ENCODE measurements around the gene NCF4. TPM values are rescaled to one million over a fixed set of nuclear protein-coding genes. Genes with fewer than 3 reads are reported as not detected.

Gene NCF4
- total and polyA plus RNA-seq, 2 of the 4 experiments (the other 2 are of a cell fraction) = not detected

DNA sequence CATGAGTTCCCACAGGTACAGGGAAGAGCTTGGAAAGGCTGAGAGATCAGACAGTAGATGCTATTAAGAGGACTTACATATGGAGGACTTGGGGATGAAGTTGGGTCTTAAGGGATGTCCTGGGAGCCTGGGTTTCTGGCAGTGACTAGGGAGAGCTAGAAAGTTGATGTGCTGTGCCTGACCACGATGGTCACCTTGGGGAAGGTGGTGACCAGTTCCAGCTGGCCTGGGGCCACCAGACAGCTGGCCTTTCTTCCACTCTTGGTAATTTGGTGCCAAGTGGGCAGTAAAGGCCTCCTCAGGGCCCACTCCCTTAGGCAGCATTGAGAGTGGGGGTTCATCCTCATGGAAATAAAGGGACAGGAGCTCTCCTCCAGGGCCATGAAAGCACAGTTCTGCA lies 38.7 kb downstream of the NCF4 start:
- Histone ChIP-seq H3K23ac (ENCODE audit: low read depth, low read length) (no peak overlapping the region), H2BK20ac (ENCODE audit: low read depth, low read length) (no peak overlapping the region), H2AK9ac (replicated peaks; ENCODE audit: low read depth, low read length, poor library complexity) (no peak overlapping the region), H3K9me1 (ENCODE audit: insufficient read depth, low read length) (no peaks in the 10 kb centered on the region), H3K14ac (replicated peaks; ENCODE audit: low read depth, low read length) (no peak overlapping the region), H3K27me3 (ENCODE audit: control insufficient read depth, insufficient read depth, low read length) (peaks cover 24% of the 10 kb centered on the region), H4K8ac (ENCODE audit: low read depth in 2 of 2, low read length in 2 of 2) (no peak overlapping the region), H4K5ac (ENCODE audit: low read depth, low read length) (no peak overlapping the region), H3K4me2 (ENCODE audit: low read depth, low read length) (no peak overlapping the region), H2BK120ac (ENCODE audit: low read depth, low read length) (no peak overlapping the region), H4K91ac (ENCODE audit: insufficient read depth, low read depth, low read length) (no peak overlapping the region), H3K4me1 (ENCODE audit: control insufficient read depth, insufficient read depth, low read length) (no peaks in the 10 kb centered on the region), H3K79me1 (ENCODE audit: low read depth in 1 of 2, low read length in 2 of 2) (no peaks in the 10 kb centered on the region), H2AK5ac (ENCODE audit: low read depth, low read length) (no peak overlapping the region), H2BK5ac (ENCODE audit: low read depth, low read length, poor library complexity, severe bottlenecking) (no peak overlapping the region), H3K4ac (ENCODE audit: low read depth, low read length) (no peak overlapping the region), H3K27ac (ENCODE audit: insufficient read depth, low read length) (no peak overlapping the region), H3K56ac (ENCODE audit: extremely low read depth, insufficient read depth, low read length) (no peak overlapping the region), H4K20me1 (ENCODE audit: insufficient read depth, low read length) (no peaks in the 10 kb centered on the region), H2BK15ac (ENCODE audit: low read depth, low read length) (no peak overlapping the region), H3K18ac (ENCODE audit: low read depth, low read length) (no peak overlapping the region), H2AFZ (replicated peaks; ENCODE audit: low read length, poor library complexity) (no peak overlapping the region), H3K9me3 (ENCODE audit: control insufficient read depth, insufficient read depth, low read length) (0 out of 2 replicates have a peak, but pooled peaks cover 2% of the 10 kb centered on the region), H3K36me3 (ENCODE audit: control insufficient read depth, insufficient read depth, low read length) (no peaks in the 10 kb centered on the region), H3K9ac (ENCODE audit: low read depth, low read length) (no peak overlapping the region), H3K4me3 (ENCODE audit: insufficient read depth, low read depth, low read length) (no peak overlapping the region)
- no peak for TF ChIP-seq CEBPB (IDR thresholded peaks at IDR 0.05; ENCODE audit: low read depth, low read length)
- TF ChIP-seq RFX5 (IDR thresholded peaks at IDR 0.05; ENCODE audit: low read depth, low read length) = no peak
- TF ChIP-seq CTCF (conservative IDR thresholded peaks at IDR 0.05; ENCODE audit: low read depth, low read length) = no peak
- dilution Hi-C loops (cut with HindIII; ENCODE audit: low sequenced_read_pairs, unreplicated experiment) = no loop called here
- ATAC-seq (ENCODE audit: low read depth) = no peak
- in situ Hi-C loops (cut with MboI; ENCODE audit: low sequenced_read_pairs) = no loop called here
- intact Hi-C loops (cut with micrococcal nuclease) = no loop called here
- CTCF ChIA-PET = no interaction called here
- no TSS peak for BruUV-seq (replicated peaks)
- no peak for DNase-seq
- WGBS, 2 experiments (ENCODE audit: extremely low coverage in 2 of 2, insufficient read length in 1 of 2) = no CpG with 5 or more reads among the region's 1 CpG
- POLR2A ChIA-PET (ENCODE audit: unreplicated experiment) = no interaction called here

All from IMR-90 (cell line).